GM12872 (cell line): ENCODE measurements around the gene ZFHX3.

Source experiments
- TF ChIP-seq, protein P1 (sequence below): IDR thresholded peaks from 3 replicates; pipeline ENCODE4 v1.5.1; 2011; ENCODE audit warnings: low read depth, mild to moderate bottlenecking, low read length, moderate library complexity; ENCODE audit not compliant: insufficient read depth

Gene ZFHX3

DNA sequence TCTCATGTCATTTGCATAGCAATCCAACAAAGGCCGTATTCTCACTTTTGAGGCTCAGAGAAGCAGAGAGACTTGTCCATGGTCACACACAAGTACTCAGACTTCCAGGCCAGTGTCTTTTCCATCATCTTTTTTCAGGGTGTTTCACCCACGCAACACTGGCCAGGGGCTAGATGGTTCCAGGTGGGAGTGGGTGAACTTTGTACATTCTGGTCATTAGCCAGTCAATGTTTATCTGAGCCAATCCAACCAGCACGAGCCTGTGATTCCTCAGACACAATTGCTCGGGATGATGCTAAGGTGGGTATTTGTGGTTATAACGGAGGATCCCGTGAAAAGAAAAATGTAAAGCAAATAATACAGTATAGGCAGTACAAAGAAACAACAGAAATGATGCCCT, 56.3 kb downstream of the ZFHX3 start:
- TF ChIP-seq, protein P1, sequence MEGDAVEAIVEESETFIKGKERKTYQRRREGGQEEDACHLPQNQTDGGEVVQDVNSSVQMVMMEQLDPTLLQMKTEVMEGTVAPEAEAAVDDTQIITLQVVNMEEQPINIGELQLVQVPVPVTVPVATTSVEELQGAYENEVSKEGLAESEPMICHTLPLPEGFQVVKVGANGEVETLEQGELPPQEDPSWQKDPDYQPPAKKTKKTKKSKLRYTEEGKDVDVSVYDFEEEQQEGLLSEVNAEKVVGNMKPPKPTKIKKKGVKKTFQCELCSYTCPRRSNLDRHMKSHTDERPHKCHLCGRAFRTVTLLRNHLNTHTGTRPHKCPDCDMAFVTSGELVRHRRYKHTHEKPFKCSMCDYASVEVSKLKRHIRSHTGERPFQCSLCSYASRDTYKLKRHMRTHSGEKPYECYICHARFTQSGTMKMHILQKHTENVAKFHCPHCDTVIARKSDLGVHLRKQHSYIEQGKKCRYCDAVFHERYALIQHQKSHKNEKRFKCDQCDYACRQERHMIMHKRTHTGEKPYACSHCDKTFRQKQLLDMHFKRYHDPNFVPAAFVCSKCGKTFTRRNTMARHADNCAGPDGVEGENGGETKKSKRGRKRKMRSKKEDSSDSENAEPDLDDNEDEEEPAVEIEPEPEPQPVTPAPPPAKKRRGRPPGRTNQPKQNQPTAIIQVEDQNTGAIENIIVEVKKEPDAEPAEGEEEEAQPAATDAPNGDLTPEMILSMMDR = no peak

GRCh38 chr16:72991211-72991610, 56.7 kb downstream of the ZFHX3 start:
- TF ChIP-seq, protein P1 = no peak

- TF ChIP-seq, protein P1 = no peak
These were observed 57.4 kb downstream of the ZFHX3 start for GRCh38 chr16:72990571-72990970.

DNA sequence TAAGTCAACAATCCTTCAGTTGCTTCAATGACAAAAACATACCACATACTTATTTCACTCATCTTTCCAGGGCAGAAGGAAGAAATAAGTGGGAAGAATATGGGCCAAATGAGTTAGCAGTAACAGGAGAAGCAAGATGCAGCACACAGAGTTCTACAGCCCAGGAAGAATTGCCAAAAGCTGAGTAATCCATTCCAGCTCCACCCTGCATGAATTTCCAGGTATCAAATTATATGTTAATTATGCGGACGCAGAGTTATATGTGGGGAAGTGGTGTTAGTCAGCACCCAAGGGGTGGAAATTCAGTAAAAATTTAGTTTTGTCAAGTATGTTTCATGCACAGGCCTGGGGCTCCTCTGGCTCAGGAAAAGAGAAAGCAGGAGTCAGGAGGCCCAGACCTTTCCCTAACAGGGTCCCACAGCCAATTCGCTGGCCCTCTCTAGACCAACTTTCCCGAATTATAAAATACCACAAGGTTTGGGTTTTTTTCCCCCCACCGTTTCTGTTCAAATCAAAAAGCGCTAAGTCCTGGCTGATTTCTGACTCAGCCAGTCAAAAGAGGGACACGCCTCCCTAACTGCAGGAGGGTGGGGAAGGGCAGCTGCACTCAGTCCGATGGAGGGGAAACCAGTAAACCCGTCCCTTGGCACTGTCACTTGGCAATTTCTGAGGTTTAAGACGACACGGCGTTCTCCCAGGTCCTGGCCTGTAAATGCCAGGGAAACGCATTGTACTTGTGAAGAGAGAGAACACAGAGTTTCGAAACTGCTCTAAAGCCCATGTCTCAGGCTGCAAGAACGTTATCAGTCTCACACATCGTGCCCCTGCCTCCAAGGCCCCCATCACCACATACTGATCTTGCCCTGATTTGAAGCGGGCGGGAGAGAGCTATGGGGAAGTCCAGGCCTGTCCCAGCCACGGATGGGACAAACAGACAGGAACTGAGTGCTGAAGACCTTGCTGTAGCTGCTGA, 58.1 kb downstream of the ZFHX3 start:
- TF ChIP-seq, protein P1 = no peak

DNA sequence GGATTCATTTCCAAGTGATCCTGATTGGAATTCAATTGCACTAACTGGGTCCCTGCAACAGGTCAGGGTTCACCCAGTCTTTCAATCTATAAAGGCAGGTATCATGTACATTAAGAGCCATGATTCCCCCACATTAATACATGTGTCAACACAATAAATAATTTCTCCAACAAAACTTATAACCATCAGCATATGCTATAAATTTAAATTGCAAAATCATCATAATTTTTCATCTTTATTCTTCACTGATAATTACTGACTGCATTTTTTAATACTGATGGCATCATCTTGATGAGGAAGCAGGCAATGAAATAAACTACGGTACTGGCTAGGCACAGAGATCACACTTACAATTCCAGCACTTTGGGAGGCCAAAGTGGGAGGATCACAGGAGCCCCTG, 59.4 kb downstream of the ZFHX3 start:
- TF ChIP-seq, protein P1 = no peak

- TF ChIP-seq, protein P1 = no peak
These were observed 60.4 kb downstream of the ZFHX3 start for GRCh38 chr16:72987480-72987901.

GRCh38 chr16:72985995-72986394, 61.9 kb downstream of the ZFHX3 start:
- TF ChIP-seq, protein P1 = no peak
